A673 (cell line): ENCODE measurements around the gene DHDH.
"Not testable (repeated sequence)": the region's sequence is repeated elsewhere in the genome, so short reads cannot be mapped to it uniquely, and the experiment has no call there.

Experiments used
- EZH2 ChIP-seq: fragments of 200-600 bp; sonication (generic); IDR thresholded peaks from 2 replicates; pipeline ENCODE4 v1.6.1; 2017; ENCODE audit warnings: borderline replicate concordance, low read depth, mild to moderate bottlenecking, mixed read lengths, antibody characterized with exemption, low read length; ENCODE audit not compliant: poor library complexity, severe bottlenecking
- TF ChIP-seq, protein P1 (sequence below): fragments of 300-800, 200-600 bp; sonication (generic); conservative IDR thresholded peaks from 2 replicates; pipeline ENCODE4 v1.5.1; 2017; ENCODE audit warnings: low read depth, mild to moderate bottlenecking, antibody characterized with exemption, low read length, moderate library complexity, mixed read lengths

GRCh38 chr19:48927692-48928091, 5.8 kb upstream of the DHDH start:
- TF ChIP-seq, protein P1, sequence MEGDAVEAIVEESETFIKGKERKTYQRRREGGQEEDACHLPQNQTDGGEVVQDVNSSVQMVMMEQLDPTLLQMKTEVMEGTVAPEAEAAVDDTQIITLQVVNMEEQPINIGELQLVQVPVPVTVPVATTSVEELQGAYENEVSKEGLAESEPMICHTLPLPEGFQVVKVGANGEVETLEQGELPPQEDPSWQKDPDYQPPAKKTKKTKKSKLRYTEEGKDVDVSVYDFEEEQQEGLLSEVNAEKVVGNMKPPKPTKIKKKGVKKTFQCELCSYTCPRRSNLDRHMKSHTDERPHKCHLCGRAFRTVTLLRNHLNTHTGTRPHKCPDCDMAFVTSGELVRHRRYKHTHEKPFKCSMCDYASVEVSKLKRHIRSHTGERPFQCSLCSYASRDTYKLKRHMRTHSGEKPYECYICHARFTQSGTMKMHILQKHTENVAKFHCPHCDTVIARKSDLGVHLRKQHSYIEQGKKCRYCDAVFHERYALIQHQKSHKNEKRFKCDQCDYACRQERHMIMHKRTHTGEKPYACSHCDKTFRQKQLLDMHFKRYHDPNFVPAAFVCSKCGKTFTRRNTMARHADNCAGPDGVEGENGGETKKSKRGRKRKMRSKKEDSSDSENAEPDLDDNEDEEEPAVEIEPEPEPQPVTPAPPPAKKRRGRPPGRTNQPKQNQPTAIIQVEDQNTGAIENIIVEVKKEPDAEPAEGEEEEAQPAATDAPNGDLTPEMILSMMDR: not testable (repeated sequence)
- TF ChIP-seq EZH2: not testable (repeated sequence)
